ENCODE results near the gene NECTIN2. TPM values are rescaled to one million over a fixed set of nuclear protein-coding genes. Genes with fewer than 3 reads are reported as not detected.

NECTIN2 gene
- total RNA-seq = 100 to 1,000 TPM; 112 to 125 TPM
- long read RNA-seq, transcript NECTIN2-201 (9 exons, 2,466 nt) = minor isoform, 15 of 175 reads
- long read RNA-seq, transcript NECTIN2-202 (6 exons, 2,112 nt) = major isoform, 112 of 175 reads
- long read RNA-seq, partial matches to known transcripts = 30 of 175 reads
- long read RNA-seq, other reads (novel, unspliced or antisense) = 18 of 175 reads

GRCh38 chr19:44845612-44846454 lies at the start of gene NECTIN2:
NECTIN2 (plus strand) TSS chr19:44846297; CDS start chr19:44846526, 229 bp downstream.
- DNase-seq (peak; percentile 99 to 100), ATAC-seq (peak; percentile 73)
- intact Hi-C loops (cut with DNase I, micrococcal nuclease) = loop anchor here (10.0 kb wide), 2 partner anchors 51 to 131 kb away; no protein-coding TSS in a partner anchor

DNA sequence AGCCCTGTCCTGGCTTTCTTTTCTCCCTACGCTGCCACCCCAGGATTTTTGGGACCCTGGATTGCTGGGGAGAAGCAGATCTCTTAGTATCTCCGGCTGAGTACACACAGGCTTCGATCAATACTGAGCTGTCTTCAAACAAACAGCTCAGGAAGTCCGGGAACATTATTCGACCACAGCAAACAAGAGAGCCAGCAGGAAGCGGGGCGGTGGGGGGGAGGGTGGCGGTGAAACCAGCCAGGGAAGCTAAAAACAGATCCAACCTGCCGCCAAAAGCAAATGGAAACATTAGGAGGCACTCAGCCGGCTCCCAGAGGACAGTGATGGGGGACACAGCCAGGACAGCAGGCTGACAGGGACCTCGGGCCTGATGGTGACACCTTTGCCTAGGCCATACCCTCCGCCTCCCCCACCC lies 49.4 kb upstream of the NECTIN2 start:
- no peak for ATAC-seq
- DNase-seq = no peak
- intact Hi-C loops (cut with DNase I, micrococcal nuclease) = loop anchor here in 1 of 2 donors (10.0 kb wide), 1 partner anchor 48 kb away; the partner anchor contains the start of gene NECTIN2

- intact Hi-C loops (cut with DNase I, micrococcal nuclease) = loop anchor here (5.0 to 10.0 kb wide), 2 partner anchors 43 to 45 kb away; partner anchors contain the start of gene NECTIN2 (in 1 of the 2)
- ATAC-seq (peak; percentile 14), DNase-seq (no peak)
These were observed 46.3 kb upstream of the NECTIN2 start for GRCh38 chr19:44799627-44800346.

- ATAC-seq = peak; percentile 79
- DNase-seq = peak; percentile 70 to 89
- intact Hi-C loops (cut with DNase I, micrococcal nuclease) = loop anchor here in 1 of 2 donors (5.0 kb wide), 1 partner anchor 42 kb away; no protein-coding TSS in a partner anchor
These were observed 45.6 kb upstream of the NECTIN2 start for GRCh38 chr19:44800461-44800860.

- ATAC-seq (no peak), DNase-seq (no peak)
- intact Hi-C loops (cut with DNase I, micrococcal nuclease) = loop anchor here in 1 of 2 donors (5.0 kb wide), 1 partner anchor 39 kb away; no protein-coding TSS in a partner anchor
These were observed 42.4 kb upstream of the NECTIN2 start for GRCh38 chr19:44803442-44804428.

- no peak for DNase-seq
- no peak for ATAC-seq
- intact Hi-C loops (cut with DNase I, micrococcal nuclease) = no loop called here
These were observed 39.8 kb upstream of the NECTIN2 start for GRCh38 chr19:44806291-44806690.

- DNase-seq = peak; percentile 71 to 79
These were observed 38.9 kb upstream of the NECTIN2 start for GRCh38 chr19:44807162-44807561.

GRCh38 chr19:44807652-44808462 lies 38.2 kb upstream of the NECTIN2 start:
- peak; percentile 44 for ATAC-seq
- DNase-seq = peak; percentile 29 to 55
- intact Hi-C loops (cut with DNase I, micrococcal nuclease) = no loop called here

More at GRCh38 chr19:44807162-44807561, 38.9 kb upstream of the NECTIN2 start:
- ATAC-seq = peak; percentile 80
- intact Hi-C loops (cut with DNase I, micrococcal nuclease) = no loop called here

DNA sequence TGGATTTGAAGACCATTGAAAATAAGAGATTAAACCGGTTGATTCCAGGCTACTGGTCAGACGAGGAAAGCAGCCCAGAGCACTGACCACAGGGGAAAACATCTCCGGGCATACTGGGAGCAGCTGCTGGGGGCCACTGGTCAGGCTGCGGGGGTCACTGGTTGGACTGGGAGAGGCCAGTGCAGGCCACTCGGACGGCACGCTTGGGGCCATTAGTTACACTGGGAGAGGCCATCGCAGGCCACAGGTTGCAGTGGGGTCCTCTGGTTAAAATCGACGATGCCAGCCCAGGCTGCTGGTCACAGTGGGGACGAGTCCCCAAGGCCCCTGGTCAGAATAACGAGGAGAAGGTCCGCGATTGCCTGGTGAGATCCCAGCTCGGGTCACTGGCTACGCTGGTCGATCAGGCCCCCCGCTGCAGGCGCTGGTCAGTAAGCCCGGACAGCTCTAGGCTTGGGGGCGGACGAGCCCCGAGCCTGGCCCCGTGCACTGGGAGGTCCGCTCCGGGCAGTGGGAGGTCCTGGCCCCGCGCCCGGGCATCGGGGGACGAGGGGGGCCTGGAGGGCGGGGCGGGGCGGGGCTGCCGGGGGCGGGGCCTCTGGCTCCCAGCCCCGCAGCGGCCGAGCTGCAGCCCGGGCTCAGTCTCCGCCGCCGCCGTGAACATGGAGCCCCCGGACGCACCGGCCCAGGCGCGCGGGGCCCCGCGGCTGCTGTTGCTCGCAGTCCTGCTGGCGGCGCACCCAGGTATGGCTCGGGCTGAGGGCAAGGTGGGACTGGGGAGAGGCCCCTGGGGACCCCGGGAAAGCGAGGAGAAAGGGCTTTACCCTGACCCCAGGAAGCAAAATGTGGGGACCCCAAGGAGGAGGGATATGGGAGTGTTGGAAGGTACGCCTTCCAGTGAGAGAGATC lies 37.4 kb upstream of the NECTIN2 start, which contains the start of gene BCAM:
Gene BCAM (plus strand): TSS at position 641 of the 909 bp plus-strand sequence. CDS start 22 bp downstream, at position 663.
- ATAC-seq (peak; percentile 52), DNase-seq (peak; percentile 57 to 72)
- intact Hi-C loops (cut with DNase I, micrococcal nuclease) = no loop called here

- DNase-seq (no peak), ATAC-seq (no peak)
- intact Hi-C loops (cut with DNase I, micrococcal nuclease) = no loop called here
These were observed 36.4 kb upstream of the NECTIN2 start for GRCh38 chr19:44809577-44810233.

GRCh38 chr19:44810234-44811121 lies 35.6 kb upstream of the NECTIN2 start:
- no peak for ATAC-seq
- intact Hi-C loops (cut with DNase I, micrococcal nuclease) = no loop called here
- no peak for DNase-seq

DNA sequence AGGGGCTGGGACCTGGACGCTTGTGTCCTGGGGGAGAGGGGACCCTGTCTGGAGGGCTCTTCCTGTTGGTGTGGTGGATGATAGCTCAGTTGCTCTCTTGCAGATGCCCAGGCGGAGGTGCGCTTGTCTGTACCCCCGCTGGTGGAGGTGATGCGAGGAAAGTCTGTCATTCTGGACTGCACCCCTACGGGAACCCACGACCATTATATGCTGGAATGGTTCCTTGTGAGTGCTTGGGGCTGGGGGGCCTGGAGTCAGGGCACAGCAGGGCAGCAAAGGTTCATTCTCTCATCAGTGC lies 35.0 kb upstream of the NECTIN2 start:
- no peak for DNase-seq
- intact Hi-C loops (cut with DNase I, micrococcal nuclease) = no loop called here
- no peak for ATAC-seq

- DNase-seq (no peak), ATAC-seq (no peak)
- intact Hi-C loops (cut with DNase I, micrococcal nuclease) = no loop called here
These were observed 33.9 kb upstream of the NECTIN2 start for GRCh38 chr19:44812142-44812718.

- ATAC-seq = no peak
- intact Hi-C loops (cut with DNase I, micrococcal nuclease) = no loop called here
These were observed 32.8 kb upstream of the NECTIN2 start for GRCh38 chr19:44813070-44813840.

More at GRCh38 chr19:44813070-44813840, 32.8 kb upstream of the NECTIN2 start:
- no peak for DNase-seq
